H1 (cell line): ENCODE results near the gene DPP10. TPM values are rescaled to one million over a fixed set of nuclear protein-coding genes. Genes with fewer than 3 reads are reported as not detected.

ENCODE experiments used
- EZH2 ChIP-seq: fragments of 200-600 bp; sonication (generic); IDR thresholded peaks from 2 replicates; pipeline ENCODE4 v1.7.1; 2012; ENCODE audit warnings: low read depth, mild to moderate bottlenecking, moderate library complexity, low read length, inconsistent platforms; ENCODE audit not compliant: severe bottlenecking
- TEAD4 ChIP-seq: IDR thresholded peaks from 2 replicates; pipeline ENCODE4 v1.6.1; 2012; ENCODE audit warnings: low read depth, low read length, inconsistent platforms, mixed read lengths
- polyA plus RNA-seq, 7 experiments: library from polyadenylated mRNA; depleted of rRNA in 3 of 7; stranded (reverse) in 5 of 7; unstranded in 2 of 7; fragments of >200 nt in 5 of 7; fragments of 200-250 nt in 2 of 7; gene quantifications; 1 replicate in 5 of 7; 2 replicates in 1 of 7; 4 replicates in 1 of 7; pipeline versions ENCODE4 v1.2.1 to v1.2.3, GENCODE V29; 2011 to 2013; ENCODE audit warnings: missing spikeins in 2 of 7, mixed read lengths in 2 of 7
- total RNA-seq: library from RNA; stranded (reverse); fragmentation: NEBNext Ultra II Directional; extraction: Animal tissue kit (Norgen Biotek cat#: 25700); gene quantifications from 2 replicates; pipeline ENCODE4 v1.2.1, GENCODE V29; 2021

DPP10 gene
- total and polyA plus RNA-seq, 2 of the 8 experiments (the other 6 are each of a cell fraction or from before 2014, with no cell fraction given), result 3.3 to 7.2 TPM

GRCh38 chr2:114436329-114436728 is 6.1 kb upstream of the DPP10 start (continued):
- no peak for TF ChIP-seq EZH2
- TF ChIP-seq TEAD4, result no peak
- TF ChIP-seq, all 59 proteins: peak for 0
